Vagina (tissue), 2 donors: ENCODE measurements around the gene FOXP2.

Experiments used
- POLR2A ChIP-seq, 2 donors: fragments of 450-650 bp; IDR thresholded peaks; one replicate each; pipeline ENCODE4 v1.6.1; 2017; ENCODE audit warnings: antibody characterized with exemption in 2 of 2, mild to moderate bottlenecking in 2 of 2, moderate library complexity in 2 of 2
- POLR2AphosphoS5 ChIP-seq, 2 donors: sonication (generic); formaldehyde crosslinking; IDR thresholded peaks; one replicate each; pipeline ENCODE4 v1.9.0; 2017; ENCODE audit warnings: antibody characterized with exemption in 2 of 2, mild to moderate bottlenecking in 2 of 2, low read depth in 1 of 2; ENCODE audit not compliant: insufficient read depth in 1 of 2
- TF ChIP-seq, protein P1 (sequence below), 3 experiments: fragments of 450-650 bp in 2 of 3; fragments of 200-600 bp in 1 of 3; sonication (generic) in 1 of 3; IDR thresholded peaks; one replicate each; pipeline ENCODE4 v1.5.1; 2017 to 2019; ENCODE audit warnings: antibody characterized with exemption in 3 of 3, mild to moderate bottlenecking in 2 of 3, moderate library complexity in 2 of 3

DNA sequence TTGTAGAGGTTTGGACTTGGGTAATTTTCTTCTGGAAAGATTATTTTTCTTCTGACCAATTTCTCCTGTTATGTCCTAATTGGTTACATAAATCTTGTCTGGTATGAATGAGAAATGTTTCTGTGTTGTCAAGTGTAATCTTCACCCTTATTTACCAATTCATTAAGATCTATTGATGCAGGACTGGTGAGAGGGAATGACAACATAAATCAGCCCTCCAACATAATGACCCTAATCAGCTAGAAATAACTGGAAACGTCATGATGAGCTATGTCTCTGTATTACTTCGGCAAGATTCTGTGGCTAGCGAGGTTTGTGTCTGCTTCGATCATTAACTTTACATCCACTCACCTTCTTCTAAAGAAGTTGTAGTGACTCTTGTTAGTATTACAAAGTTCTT lies 3.5 kb downstream of the FOXP2 start:
- TF ChIP-seq POLR2A (IDR thresholded peaks at IDR 0.05) (no peak), POLR2AphosphoS5 (IDR thresholded peaks at IDR 0.05; ENCODE audit: insufficient read depth in 1 of 2, low read depth in 1 of 2) (no peak)
- TF ChIP-seq, protein P1, sequence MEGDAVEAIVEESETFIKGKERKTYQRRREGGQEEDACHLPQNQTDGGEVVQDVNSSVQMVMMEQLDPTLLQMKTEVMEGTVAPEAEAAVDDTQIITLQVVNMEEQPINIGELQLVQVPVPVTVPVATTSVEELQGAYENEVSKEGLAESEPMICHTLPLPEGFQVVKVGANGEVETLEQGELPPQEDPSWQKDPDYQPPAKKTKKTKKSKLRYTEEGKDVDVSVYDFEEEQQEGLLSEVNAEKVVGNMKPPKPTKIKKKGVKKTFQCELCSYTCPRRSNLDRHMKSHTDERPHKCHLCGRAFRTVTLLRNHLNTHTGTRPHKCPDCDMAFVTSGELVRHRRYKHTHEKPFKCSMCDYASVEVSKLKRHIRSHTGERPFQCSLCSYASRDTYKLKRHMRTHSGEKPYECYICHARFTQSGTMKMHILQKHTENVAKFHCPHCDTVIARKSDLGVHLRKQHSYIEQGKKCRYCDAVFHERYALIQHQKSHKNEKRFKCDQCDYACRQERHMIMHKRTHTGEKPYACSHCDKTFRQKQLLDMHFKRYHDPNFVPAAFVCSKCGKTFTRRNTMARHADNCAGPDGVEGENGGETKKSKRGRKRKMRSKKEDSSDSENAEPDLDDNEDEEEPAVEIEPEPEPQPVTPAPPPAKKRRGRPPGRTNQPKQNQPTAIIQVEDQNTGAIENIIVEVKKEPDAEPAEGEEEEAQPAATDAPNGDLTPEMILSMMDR (IDR thresholded peaks at IDR 0.05) = no peak
